Nephron progenitor cell (in vitro differentiated cells): ENCODE data around the gene KIF3A.

ENCODE experiments used
- DNase-seq: peaks from one replicate; pipeline ENCODE4 v3.0.0; 2021
- H3K27ac Mint-ChIP-seq: 2 replicates; pipeline ENCODE4 v1.8.0; 2021; ENCODE audit warnings: mild to moderate bottlenecking, moderate library complexity, mixed read lengths
- H3K27me3 Mint-ChIP-seq: 2 replicates; pipeline ENCODE4 v1.8.0; 2021; ENCODE audit warnings: mild to moderate bottlenecking, low read depth, mixed read lengths; ENCODE audit not compliant: poor library complexity
- H3K36me3 Mint-ChIP-seq: 2 replicates; pipeline ENCODE4 v1.8.0; 2021; ENCODE audit warnings: low read depth, mixed read lengths
- H3K4me1 Mint-ChIP-seq: 2 replicates; pipeline ENCODE4 v1.8.0; 2021; ENCODE audit warnings: mixed read lengths
- H3K4me3 Mint-ChIP-seq: 2 replicates; pipeline ENCODE4 v1.8.0; 2021; ENCODE audit warnings: mild to moderate bottlenecking, moderate library complexity, mixed read lengths
- H3K9me3 Mint-ChIP-seq: 2 replicates; pipeline ENCODE4 v1.8.0; 2021; ENCODE audit warnings: mild to moderate bottlenecking, moderate library complexity, mixed read lengths
- TF ChIP-seq, protein P1 (sequence below): fragments of 200-600 bp; sonication (generic); IDR thresholded peaks from 2 replicates; pipeline ENCODE4 v1.5.0; 2021; ENCODE audit warnings: antibody characterized with exemption

Gene KIF3A

DNA sequence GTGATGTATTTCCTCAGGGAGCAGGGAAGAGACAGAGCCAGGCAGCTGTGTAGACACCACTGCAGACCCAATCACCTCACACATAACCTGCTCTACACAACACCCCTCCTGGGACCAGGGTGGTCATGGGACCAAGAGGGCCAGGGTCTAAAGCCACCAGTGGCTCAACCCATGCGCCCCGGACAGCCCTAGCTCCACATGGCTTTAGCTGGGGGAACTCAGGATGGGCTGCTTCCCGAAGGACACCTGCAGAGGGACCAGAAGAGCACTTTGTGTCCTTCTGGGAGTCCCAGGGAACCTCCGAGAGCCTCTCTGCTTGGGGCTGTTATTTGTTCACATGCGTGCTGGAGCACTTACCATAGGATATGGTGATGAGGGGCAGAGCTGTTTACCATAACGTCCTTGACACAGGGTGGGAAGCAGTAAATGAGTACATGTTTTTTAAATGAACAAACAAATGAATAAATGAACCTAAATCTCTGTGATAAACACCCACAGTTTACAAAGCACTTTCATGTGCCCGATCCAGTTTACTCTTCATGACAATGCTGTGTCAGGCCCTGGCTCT, 27.4 kb upstream of the KIF3A start:
- no peak for DNase-seq
- Mint-ChIP-seq H3K9me3 (no peaks in the 10 kb centered on the region), H3K4me3 (no peak overlapping the region), H3K36me3 (peaks cover 14% of the 10 kb centered on the region), H3K27me3 (peaks cover 4% of the 10 kb centered on the region), H3K4me1 (no peaks in the 10 kb centered on the region), H3K27ac (no peak overlapping the region)
- TF ChIP-seq, protein P1, sequence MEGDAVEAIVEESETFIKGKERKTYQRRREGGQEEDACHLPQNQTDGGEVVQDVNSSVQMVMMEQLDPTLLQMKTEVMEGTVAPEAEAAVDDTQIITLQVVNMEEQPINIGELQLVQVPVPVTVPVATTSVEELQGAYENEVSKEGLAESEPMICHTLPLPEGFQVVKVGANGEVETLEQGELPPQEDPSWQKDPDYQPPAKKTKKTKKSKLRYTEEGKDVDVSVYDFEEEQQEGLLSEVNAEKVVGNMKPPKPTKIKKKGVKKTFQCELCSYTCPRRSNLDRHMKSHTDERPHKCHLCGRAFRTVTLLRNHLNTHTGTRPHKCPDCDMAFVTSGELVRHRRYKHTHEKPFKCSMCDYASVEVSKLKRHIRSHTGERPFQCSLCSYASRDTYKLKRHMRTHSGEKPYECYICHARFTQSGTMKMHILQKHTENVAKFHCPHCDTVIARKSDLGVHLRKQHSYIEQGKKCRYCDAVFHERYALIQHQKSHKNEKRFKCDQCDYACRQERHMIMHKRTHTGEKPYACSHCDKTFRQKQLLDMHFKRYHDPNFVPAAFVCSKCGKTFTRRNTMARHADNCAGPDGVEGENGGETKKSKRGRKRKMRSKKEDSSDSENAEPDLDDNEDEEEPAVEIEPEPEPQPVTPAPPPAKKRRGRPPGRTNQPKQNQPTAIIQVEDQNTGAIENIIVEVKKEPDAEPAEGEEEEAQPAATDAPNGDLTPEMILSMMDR: no peak

- DNase-seq: no peak
- Mint-ChIP-seq H3K9me3 (no peaks in the 10 kb centered on the region), H3K27me3 (peaks cover 4% of the 10 kb centered on the region), H3K4me3 (no peak overlapping the region), H3K36me3 (peaks cover 14% of the 10 kb centered on the region), H3K4me1 (no peaks in the 10 kb centered on the region), H3K27ac (no peak overlapping the region)
- TF ChIP-seq, protein P1: no peak
These were observed 26.7 kb upstream of the KIF3A start for GRCh38 chr5:132764051-132764450.

- Mint-ChIP-seq H3K4me1 (no peaks in the 10 kb centered on the region), H3K4me3 (no peak overlapping the region), H3K27ac (no peak overlapping the region), H3K36me3 (peaks cover 21% of the 10 kb centered on the region), H3K9me3 (no peaks in the 10 kb centered on the region), H3K27me3 (peaks cover 4% of the 10 kb centered on the region)
- no peak for DNase-seq
- TF ChIP-seq, protein P1: no peak
These were observed 26.1 kb upstream of the KIF3A start for GRCh38 chr5:132763181-132764036.

DNA sequence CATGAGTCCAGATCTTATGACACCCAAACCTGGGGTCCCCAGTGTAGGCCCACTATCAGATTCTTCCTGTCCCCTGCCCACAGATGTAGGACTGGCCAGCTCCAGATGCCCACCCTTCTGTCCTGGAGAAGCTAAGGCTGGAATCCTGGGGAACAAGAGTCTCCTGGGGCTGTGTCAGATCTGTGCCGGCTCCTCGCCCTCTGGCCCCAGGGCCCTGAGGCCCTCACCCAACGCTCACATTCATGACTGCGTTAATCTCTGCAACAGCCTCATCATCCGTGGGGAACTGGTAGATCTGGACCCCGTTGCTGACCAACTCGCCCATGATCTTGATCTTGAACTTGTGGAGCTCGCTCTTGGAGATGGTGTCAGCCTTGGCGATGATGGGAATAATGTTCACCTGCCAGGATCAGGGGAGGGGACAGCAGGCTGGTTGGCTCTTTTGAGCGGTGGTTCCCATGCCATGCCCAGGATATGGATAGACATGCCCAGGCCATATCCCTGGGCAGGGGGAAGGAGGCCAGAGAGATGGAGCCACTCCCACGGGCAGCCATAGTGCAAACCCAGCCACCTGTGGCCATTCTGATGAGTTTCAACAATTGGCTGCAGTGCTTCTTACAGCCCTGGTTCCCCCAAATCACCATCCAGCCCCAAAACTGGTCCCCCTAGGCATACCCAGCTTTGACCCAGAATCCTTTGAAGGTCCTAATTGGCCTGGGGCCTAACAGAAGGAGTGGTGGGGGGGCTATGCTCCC, 25.1 kb upstream of the KIF3A start:
- Mint-ChIP-seq H3K9me3 (no peaks in the 10 kb centered on the region), H3K27me3 (no peaks in the 10 kb centered on the region), H3K36me3 (peaks cover 21% of the 10 kb centered on the region), H3K4me3 (no peak overlapping the region), H3K27ac (no peak overlapping the region), H3K4me1 (no peaks in the 10 kb centered on the region)
- no peak for DNase-seq
- TF ChIP-seq, protein P1: no peak

DNA sequence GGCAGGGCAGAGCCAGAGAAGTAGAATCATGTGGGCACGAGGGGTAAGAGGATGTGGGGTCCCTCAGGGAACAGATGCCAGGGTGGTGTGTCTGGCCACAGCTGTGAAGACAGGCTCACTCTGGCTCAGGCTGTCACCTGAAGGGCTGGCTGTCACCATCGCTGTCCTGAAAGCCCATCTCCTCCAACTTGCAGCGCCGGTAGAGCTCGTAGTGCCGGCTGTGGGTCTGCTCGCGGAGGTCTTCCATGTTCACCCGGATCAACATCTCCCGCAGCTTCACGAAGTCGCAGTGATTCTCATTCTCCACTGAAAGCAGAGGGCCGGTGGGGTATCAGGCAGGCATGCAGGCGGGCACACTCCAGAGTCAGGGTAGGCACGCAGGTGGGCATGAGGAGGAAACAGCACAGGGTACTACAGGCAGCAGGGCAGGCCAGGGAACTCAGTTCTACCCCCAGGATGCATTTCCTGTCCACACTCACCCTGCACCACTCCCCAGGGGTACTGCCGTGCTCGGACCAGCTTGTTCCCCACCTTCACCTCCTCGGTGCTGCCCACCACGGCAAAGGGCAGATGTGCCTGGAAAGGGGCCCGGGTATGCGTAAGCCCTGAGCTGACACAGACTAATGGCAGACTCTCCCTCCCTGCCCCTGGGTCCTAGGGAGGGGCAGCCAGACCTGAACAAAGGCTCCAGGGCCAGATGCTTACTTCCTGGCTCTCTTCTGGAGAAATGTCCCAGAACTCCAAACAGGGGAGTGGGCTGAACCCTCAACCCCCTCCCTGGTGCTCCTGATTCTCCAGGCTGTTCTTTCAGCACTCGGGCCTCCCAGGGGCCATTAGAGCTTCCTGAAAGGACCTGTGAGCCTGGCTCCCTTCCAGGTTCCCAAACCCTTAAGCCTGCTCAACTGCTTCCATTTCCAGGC, 24.2 kb upstream of the KIF3A start:
- no peak for DNase-seq
- no peaks in the 10 kb centered on the region for H3K4me1 Mint-ChIP-seq
- H3K9me3 Mint-ChIP-seq: no peaks in the 10 kb centered on the region
- H3K27me3 Mint-ChIP-seq: no peaks in the 10 kb centered on the region
- H3K27ac Mint-ChIP-seq: no peak overlapping the region
- TF ChIP-seq, protein P1: no peak
- no peak overlapping the region for H3K4me3 Mint-ChIP-seq
- peaks cover 21% of the 10 kb centered on the region for H3K36me3 Mint-ChIP-seq
